Iris pigment epithelial cell (primary cell): ENCODE data around the gene DUT.
A peak's percentile ranks its signal among the peaks of the same experiment; 100 is the strongest.
"Not testable (repeated sequence)": the region's sequence is repeated elsewhere in the genome, so short reads cannot be mapped to it uniquely, and the experiment has no call there.

Experiments
- DNase-seq: peaks from one replicate; pipeline ENCODE4 v3.0.0-alpha.2; 2011; ENCODE audit warnings: low read depth

The DUT gene

DNA sequence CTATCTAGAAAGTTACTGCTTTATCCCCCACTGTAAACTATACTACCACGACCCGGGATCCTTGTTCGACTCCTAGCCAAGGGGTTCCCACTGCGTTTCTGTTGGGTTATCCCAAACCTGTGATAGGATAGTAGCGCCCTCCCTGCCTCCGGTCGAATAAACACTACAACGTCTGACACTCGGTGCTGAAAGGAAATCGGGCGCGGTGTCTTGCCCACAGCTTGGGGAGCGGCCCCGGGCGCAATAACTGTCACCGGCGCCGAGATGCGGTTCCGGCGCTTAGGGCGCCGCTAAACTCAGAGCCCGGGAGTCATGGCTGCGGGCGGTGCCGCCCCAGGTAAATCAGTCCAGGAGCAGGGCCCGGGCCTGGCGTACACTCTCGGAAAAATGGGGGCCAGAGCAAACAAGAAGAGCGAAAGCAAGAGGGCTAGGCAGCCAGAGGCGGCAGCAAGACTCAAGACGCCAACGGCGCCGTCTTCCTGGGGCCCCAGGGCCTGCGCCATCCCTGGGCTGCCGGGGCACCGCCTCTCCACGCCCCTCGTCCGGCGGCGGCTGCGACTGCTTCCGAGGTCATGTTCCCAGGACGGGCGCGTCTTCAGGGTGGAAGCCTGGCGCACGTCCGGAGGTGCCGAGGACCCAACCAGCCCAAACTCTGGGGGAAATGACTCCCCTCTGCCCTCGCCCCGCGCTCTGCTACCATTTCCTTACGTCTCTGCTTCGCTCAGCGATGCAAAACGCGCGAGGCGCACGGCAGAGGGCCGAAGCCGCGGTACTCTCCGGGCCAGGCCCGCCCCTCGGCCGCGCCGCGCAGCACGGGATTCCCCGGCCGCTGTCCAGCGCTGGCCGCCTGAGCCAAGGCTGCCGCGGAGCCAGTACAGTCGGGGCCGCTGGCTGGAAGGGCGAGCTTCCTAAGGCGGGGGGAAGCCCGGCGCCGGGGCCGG lies at the start of gene DUT:
Gene DUT, plus strand, starts transcription at position 575 of the 941 bp plus-strand sequence. Its CDS starts 87 bp downstream, at position 662.
- peak; percentile 83 for DNase-seq

DNA sequence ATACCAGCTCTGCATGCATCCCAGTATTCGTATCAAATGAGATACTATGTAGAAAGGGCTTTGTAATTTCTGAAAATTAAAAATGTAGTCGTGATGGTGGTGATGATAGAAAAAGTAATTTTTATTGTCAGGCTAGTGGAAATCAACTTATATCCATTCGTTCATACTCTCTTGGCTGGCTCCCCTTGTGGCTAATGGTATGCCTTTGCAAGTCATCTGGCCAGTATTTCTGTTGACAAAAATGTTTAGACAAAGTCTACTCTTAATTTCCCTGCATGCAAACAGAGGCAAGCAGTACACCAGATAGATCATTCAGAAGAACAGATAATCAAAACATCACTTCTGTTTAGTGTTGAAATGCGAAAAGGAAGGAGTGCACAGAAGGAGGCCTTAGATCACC lies 49.6 kb upstream of the DUT start:
- DNase-seq: no peak

DNA sequence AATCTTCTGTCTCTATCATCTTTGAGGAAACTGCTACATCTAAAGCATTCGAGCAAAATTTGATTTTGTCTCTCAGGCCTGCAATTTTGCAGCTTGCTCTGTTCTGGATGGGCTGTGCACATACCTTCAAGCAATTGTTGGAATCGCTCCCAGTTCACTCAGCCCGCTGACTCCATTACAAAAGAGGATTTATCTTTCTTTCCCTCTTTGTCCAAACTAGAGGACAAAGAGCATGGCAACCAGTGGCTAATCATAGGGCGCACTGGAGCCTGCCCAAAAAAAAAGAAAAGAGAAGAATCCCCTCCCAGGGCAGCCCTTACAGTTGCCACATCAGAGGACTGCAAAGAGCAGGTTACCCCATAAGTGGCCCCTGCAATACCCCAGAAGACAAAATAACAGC lies 49.0 kb upstream of the DUT start:
- DNase-seq: peak; percentile 19

DNA sequence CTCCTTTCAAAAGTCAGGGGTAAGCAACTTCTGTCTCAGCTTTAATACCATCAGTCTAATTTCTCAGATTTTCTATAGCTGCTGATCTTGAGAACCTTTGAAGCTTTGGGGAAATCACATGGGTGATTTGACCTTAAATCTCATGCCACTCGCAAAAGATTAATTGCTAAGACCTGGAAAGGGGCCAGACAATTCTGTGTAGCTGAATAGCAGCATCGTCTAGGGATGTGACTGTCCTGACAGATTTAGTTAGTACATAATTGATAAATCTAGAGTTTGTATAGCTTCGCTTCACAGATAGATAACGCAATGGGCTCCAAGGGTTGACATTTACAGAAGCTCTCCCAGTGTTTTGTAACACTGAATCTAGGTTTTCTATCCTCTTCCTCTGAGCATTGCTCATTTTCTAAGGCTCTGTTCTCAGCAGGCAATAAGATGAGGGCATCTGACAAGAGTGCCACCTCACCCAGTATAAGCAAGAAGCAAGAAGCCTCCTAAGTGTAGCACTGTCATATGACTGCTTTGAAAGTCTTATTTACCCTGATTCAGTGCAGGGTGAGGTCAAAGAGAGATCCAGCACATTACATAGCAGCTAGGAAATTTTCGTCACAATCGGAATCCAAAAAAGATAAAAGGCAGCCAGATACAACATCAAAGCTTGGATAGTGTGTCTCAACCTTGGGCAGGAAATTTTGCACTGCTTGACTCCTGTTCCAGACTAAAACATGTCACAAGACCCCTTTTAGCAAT lies 47.7 kb upstream of the DUT start:
- no peak for DNase-seq

DNA sequence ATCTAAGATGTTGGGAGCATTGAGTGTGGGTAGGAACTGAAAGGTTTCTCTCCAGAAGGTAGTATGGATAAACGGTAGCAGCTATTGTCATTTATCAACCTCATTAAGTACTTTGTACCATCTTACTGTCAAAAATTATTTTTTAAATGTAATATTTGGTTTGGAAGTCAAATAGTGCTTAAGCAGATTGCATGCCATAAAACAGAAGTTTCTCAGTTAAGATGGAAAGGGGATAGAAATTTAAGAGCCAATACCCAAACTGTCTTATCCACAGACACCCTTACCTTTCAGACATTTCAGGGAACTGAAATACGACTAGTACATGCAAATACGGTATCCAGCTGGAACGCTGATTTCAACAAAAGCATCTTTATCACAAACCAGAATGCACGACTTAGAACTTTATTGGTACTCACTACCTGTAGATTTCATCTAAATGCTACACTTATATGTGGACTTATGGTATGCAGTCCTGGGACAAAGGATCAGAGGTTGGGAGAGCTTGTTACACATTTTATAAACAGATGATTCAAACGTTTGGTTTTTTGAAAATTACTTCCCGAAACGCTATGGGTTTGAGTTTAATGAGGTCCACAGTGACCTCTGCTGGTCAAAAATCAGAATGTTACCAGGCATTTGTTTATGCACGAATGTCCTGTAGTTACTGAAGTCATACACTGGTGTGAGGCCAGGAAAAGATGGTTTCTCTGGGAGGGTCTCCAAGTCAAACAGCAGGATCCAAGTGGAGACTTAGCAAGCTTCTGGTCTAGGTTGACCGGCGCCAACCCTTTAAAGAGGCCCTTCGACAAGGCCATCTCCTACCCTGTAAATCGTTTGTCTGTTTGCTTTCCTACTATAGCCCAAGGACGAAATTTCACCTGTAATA lies 45.7 kb upstream of the DUT start:
- DNase-seq: peak; percentile 89

DNA sequence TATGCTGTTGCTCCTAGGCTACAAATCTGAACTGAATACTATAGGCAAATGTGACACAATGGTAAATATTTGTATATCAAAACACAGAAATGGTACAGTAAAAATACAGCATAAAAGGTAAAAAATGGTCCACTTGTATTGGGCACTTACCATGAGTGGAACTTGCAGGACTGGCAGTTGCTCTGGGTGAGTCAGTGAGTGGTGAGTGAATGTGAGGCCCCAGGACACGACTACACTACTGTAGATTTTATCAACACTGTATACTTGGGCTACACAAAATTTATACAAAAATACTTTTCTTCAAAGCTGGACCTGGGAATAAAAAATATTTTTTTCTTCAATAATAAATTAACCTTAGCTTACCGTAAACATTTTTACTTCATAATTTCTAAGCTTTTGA lies 41.6 kb upstream of the DUT start:
- no peak for DNase-seq

DNA sequence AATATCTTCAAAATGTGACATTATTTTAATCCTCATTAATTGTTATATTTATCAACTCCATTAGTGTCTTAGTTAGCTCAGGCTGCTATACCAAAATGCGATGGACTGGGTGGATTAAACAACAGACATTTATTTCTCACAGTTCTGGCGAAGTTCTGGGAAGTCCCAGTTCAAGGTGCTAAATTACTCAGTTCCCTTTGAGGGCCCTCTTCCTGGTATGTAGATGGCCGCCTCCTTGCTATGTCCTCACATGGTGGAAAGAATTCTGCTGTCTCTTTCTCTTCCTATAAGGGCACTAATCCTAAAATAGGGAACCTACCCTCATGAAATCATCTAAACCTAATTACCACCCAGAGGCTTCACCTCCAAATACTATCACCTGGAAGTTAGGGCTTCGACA lies 38.8 kb upstream of the DUT start:
- DNase-seq: no peak

DNA sequence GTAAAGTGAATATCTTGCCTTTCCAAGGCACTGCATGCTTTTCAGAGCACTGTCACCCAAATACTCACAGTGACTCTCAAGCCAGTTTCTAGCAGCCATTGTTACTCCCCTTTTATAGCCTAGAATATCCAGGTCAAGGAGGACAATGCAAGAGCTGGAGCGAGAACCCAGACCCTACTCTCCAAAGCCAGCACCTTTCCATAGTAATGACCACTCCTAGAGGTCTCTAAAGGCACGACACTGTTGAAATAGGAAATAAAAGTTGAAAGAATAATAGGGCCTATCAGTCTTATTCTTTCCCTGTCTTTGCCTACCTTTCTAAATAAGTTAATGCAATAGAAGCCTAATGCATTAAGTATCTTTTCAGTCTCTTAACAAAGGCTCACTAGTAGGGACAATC lies 33.6 kb upstream of the DUT start:
- DNase-seq: no peak

DNA sequence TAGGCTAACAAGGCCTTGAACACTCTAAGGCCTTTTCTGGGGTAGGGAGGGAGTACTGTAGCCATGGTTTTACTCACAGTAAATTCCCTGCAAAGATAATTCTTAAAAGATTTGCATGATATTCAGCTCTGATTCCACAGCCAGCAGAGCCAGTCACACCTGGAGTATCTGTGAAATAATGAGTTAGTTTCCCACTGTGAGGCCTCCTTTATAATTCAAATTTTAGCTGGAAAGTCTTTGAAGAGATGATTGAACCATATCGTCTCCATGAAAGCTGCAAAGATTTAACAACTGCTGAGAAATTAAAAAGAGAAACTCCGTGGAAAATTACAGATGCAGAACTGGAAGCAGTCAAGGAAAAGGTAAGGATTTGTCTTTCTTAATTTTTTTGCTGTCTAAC lies 32.3 kb upstream of the DUT start:
- no peak for DNase-seq

DNA sequence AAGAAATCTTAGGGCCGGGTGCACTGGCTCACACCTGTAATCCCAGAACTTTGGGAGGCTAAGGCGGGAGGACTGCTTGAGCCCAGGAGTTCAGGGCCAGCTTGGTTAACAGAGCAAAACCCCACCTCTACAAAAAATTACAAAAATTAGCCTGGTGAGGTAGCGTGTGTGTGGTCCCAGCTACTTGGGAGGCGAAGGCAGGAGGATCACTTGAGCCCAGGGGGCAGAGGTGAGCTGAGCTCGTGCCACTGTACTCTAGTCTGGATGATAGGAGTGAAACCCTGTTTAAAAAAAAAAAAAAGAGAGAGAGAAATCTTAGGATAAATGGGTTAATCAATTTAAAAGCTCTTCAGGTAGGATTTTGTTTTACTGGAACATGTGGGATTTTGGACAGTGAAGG lies 31.2 kb upstream of the DUT start:
- DNase-seq: no peak

DNA sequence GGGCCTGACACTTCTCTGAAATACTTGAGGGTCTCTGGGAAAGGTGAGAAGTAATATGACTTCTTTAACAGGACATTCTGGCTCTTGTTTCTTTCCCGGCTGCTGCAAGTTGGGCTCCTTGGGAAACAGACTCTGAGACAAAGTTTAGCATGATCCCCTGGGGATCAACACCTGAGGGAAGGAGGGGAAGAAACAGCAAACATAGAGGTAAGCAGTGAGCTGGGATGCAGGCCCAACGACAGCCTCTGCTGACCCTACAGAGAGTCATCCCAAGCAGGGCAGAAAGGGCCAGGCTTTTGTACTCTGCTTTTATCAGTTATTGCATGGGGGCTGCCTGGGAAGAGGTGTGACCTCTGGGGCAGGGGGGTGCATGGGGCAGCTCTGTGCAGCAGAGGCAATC lies 26.8 kb upstream of the DUT start:
- DNase-seq: no peak

DNA sequence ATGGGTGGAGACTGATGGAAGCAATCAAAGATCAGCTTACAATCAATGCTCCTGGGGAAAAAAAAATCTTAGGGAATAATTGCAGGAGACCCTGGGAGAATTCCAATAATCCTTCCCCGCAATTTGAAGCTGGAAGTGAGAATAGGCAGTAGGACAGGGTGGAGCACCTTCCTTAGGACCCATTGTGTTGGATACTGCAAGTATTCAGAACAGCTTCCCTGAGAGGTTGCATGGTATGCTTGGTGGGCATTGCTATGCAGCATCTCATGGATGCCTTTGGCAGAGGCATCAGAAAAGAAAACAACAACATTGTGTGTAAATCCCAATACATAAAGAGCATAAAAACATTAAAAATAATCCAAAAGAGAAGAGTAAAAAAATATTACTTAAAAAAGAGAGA lies 24.6 kb upstream of the DUT start:
- no peak for DNase-seq

DNA sequence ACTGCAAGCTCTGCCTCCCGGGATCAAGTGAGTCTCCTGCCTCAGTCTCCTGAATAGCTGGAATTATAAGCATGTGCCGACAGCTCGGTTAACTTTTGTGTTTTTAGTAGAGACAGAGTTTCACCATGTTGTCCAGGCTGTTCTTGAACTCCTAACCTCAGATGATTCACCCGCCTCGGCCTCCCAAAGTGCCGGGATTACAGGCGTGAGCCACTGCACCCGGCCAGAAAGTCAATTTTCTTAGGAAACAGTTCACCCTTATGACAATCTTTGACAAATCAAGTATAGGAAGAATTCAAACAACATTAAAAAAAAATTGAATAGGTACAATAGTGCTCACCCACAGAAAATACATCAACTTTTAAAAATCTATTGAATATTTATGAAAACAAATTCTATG lies 23.6 kb upstream of the DUT start:
- peak; percentile 43 for DNase-seq

DNA sequence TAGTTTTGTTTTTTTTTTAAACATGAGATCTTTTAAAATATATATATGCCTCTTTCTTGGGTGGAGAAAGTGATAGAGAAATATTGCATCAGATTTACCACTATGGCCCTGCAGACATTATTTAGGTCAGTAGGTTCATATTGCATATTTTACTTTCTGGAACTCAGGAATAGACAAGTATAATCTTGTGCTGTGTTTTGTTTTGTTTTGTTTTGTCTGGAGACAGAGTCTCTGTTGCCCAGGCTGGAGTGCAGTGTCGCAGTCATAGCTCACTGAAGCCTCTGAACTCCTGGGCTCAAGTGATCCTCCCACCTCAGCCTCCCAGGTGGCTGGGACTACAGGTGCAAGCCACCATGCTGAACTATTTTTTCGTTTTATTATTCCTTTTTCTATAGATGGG lies 21.5 kb upstream of the DUT start:
- no peak for DNase-seq

DNA sequence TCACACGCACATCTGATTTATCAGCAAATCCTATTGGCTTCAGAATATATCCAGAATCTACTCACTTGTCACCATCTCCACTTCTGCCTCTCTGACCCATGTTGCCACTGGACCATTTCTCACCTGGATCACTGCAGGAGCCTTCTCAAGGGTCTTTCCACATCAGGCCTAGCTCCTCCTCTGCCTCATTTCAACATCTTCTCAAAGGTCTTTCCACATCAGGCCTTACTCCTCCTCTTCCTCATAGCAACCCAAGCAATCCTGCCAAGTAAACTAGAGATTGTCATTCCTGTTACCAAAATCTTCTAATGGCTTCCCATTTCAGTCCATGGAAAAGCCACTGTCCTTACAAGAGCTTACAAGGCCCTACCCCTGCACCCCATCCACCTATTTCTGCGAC lies 18.0 kb upstream of the DUT start:
- no peak for DNase-seq

DNA sequence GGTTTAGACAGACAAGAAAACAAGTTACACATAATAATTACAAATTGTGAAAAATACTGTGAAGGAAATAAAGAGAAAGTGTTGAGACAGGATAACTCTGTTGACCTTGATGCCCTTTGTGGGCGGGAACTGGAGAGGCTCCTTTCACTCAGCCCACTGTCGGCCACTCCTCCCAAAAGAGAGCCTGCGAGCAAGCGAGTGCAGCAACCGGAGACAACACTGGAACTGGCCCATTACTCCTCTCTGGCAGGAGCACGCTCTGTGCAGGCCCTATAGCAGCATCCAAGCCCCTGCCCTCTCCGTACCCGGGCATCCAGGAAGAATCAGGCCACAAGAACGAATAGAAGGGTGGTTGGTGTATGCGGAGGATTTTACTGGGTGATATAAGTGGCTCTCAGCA lies 16.2 kb upstream of the DUT start:
- no peak for DNase-seq

DNA sequence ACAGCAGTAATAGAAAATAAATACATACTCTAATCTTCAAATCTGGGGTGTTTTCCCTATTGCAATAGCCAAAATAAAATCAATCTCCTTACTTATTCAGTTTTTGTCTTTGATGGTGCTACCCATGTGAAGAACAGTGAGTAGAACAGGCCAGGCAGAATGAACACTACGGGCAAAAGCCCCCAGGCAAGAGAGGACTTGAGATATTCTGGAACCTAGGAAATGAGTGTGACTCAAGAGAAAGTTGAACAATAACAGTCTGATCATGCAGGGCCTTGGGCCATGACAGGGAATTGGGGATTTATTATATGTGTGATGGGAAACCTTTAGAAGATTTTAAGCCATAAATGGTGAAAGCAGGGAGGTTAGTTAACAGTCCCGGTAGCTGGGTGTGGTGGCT lies 14.0 kb upstream of the DUT start:
- DNase-seq: no peak

DNA sequence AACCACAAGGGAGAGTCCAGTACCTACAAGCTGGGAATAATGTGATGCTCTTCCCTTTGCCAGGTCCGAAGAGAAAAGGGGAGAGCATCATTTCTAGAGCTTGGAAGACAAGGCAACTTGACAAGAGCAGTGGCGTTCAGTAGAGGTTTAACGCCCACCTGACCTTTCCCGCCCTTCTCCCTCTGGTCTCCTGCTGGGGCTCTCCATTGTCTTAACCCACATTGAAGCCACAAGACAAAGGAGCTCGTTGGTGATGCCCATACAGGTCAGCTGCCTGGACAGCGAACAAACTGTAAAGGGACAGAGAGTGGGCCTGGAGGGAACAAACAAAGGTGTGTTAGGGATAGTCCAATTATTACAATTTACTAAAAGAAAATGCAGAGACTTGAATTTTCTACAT lies 13.1 kb upstream of the DUT start:
- DNase-seq: no peak

DNA sequence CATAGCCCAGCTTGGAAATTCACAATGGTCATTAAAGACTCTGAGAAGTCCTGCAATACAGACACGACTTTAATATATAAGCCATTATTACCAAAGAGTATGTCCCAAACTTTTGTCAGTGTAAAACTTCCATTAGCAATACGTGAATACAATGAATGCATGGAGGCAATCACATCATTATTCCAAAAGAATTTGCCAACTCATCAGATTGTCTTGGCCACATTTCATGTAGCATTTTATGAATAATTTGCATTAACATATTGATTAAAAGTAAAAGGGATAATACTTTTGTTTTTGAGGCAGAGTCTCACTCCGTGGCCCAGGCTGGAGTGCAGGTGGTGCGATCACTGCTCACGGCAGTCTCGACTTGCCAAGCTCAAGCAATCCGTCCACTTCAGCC lies 7.9 kb upstream of the DUT start:
- no peak for DNase-seq

DNA sequence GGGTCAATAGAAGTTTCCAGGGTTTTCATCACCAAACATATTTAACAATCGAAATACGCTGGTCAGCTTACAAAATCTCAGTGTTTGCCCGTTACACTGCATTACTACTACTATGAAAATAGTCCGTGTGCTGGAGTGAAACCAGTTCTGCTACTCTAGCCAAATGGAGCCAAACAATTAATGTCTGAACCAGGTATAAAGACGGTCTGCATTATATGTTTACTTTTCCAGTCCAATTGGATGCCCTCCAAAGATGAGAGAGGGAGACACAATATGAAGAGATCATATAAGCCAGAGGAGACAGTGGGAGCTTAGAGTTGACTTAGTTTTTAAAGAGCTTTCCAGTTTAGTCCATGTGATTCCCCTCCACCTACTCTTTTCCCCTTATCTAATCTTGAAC lies 6.3 kb upstream of the DUT start:
- DNase-seq: no peak

DNA sequence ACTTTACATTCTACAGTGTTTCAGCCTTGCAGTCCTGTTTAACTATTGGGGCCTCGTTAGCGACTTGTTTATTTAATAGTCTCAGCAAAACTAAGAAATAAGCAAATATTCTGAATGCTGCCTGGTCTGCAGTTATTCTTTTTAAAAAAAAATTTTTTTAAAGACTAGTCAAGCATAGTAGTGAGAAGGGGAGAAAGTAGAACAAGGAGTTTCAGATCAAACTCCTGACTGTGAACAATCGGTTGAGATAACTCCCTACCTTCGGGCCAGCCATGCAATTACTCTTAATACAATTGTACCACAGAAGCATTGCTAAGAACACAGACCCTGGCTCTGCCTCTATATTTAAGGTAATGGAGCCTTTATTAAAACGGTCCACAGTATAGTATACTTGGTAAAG lies 5.8 kb upstream of the DUT start:
- DNase-seq: no peak

DNA sequence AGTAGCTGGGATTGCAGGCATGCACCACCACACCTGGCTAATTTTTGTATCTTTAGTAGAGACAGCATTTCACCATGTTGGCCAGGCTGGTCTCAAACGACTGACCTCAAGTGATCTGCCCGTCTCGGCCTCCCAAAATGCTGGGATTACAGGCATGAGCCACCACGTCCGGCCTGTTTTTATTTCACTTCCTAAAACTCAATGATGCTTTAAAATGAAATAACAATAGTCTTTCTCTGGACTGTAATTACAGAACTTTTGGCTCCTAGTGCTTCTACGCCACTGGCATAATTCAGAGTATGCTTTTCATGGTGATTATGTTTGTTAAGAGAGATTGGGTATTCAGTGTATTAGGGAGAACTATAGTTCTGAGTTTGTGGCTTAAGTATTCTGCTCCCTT lies 5.0 kb upstream of the DUT start:
- DNase-seq: not testable (repeated sequence)
